ENCODE measurements around the gene PROZ.

PROZ gene

GRCh38 chr13:113142876-113143275, 15.6 kb upstream of the PROZ start:
- DNase-seq: no peak

- no peak for DNase-seq
Observed at GRCh38 chr13:113143466-113144254, 14.8 kb upstream of the PROZ start.

- no peak for DNase-seq
Observed at GRCh38 chr13:113144255-113144629, 14.2 kb upstream of the PROZ start.

GRCh38 chr13:113145496-113145895, 13.0 kb upstream of the PROZ start:
- no peak for DNase-seq

GRCh38 chr13:113145911-113146598, 12.4 kb upstream of the PROZ start:
- DNase-seq: no peak

- no peak for DNase-seq
Observed at GRCh38 chr13:113146750-113147149, 11.7 kb upstream of the PROZ start.

- no peak for DNase-seq
Observed at GRCh38 chr13:113147206-113147605, 11.2 kb upstream of the PROZ start.

GRCh38 chr13:113148407-113148806, 10.0 kb upstream of the PROZ start:
- DNase-seq: no peak

- no peak for DNase-seq
Observed at GRCh38 chr13:113148940-113149503, 9.4 kb upstream of the PROZ start.

GRCh38 chr13:113149711-113150549, 8.5 kb upstream of the PROZ start:
- DNase-seq: no peak

GRCh38 chr13:113150550-113151365, 7.7 kb upstream of the PROZ start:
- no peak for DNase-seq

GRCh38 chr13:113151745-113152690, 6.4 kb upstream of the PROZ start:
- DNase-seq: no peak

GRCh38 chr13:113152691-113152983, 5.8 kb upstream of the PROZ start:
- no peak for DNase-seq

GRCh38 chr13:113152984-113153809, 5.3 kb upstream of the PROZ start:
- DNase-seq: peak; percentile 35

- peak; percentile 79 for DNase-seq
Observed at GRCh38 chr13:113153810-113154748, 4.4 kb upstream of the PROZ start.

GRCh38 chr13:113155201-113155600, 3.2 kb upstream of the PROZ start:
- no peak for DNase-seq

GRCh38 chr13:113155982-113156655, 2.3 kb upstream of the PROZ start:
- DNase-seq: no peak

GRCh38 chr13:113157206-113157928, 1.1 kb upstream of the PROZ start:
- no peak for DNase-seq

Data from NCI-H1105 (cell line).